NCI-H446 (cell line): ENCODE measurements around the gene SLC17A6.

Experiments
- DNase-seq, 2 experiments: peaks; one replicate each; lab custom pipeline; 2025; lab: John Stamatoyannopoulos, UW

The SLC17A6 gene

DNA sequence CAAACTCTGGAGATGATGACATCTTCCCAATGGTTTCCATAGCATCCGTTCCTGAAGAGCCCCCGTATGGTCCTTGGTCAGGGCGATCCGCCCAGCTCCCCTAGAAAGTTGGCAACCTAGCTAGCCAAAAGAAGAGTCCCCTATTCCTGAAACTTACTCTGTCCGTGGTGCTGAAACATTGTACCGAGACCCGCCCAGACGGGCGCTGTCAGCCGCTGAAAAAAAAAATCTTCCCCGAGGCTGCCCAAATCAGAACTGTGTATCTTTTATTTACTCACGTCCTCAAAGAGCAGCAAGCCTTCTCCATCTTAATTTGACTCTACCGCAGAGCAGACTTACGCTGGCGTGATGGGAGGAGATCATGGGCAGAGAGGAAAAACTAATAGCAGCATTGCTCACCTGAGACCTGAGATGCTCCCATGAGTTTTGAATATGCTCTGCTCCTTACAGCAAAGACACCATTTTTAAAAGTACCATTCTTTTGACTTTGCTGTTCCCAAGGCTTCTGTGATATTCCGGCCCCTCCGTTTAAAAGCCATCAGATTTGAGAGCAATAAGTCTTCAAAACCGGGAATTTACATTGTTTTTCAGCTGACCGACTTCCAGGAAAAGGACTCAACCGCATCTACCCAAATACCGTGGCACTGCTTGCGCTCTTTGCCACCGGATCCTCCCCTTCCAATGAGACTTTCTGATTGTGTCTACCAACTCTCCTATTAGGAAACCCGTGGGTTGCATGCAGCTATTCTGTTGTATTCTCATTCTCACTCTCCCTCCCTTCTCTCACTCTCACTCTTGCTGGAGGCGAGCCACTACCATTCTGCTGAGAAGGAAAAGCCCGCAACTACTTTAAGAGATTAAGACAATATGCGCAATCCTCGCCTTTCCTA is at the start of gene SLC17A6:
Gene SLC17A6 (plus strand): TSS at position 786 of the 890 bp plus-strand sequence. CDS start 153 bp downstream, outside the sequence.
- peak; percentile 69 to 84 for DNase-seq

DNA sequence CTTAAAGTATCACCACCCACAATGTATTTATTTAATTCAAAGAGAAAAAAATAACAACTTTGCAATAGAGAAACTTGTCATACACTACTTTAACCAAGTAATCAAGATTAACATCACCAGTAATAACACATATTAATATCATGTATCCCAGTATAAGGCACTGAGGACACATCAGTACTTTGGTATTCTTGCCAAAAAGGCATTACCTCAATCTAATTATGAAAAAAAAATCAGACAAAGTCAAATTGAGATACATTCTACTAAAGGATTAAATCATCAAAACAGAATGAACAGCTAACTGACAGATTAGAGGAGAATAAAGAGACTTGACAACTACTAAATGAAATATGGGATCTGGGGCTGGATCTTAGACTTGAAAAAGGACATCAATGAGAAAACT is 35.8 kb upstream of the SLC17A6 start:
- DNase-seq, result no peak

DNA sequence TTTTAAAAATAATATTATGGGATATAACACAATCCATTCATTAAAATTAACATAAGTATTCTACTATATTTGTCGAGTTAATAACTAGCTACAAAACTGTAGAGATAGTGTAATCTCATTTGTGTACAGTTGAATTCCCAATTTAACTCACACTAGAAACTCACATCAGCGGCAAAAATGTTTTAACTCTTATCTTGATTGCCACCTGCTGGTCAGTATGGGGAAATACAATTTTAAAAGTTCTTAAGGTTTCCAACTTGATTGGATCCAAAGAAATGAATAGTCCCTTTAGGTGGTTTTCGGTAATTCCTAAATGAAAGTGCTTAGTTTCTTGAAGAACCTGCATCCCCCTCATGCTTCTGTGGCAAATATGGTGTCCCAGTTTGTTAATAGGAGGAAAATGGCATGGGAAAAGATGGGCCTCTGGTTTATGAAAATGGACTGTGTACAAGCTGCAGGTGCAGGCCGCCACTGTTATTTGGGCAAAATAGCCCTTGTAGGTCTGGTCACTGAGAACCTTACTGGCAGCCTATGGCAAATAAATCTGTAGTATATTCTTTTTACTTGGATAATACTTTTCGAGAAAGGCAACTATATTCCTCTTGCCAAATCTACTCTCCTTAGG is 33.7 kb upstream of the SLC17A6 start:
- peak; percentile 57 to 75 for DNase-seq

DNA sequence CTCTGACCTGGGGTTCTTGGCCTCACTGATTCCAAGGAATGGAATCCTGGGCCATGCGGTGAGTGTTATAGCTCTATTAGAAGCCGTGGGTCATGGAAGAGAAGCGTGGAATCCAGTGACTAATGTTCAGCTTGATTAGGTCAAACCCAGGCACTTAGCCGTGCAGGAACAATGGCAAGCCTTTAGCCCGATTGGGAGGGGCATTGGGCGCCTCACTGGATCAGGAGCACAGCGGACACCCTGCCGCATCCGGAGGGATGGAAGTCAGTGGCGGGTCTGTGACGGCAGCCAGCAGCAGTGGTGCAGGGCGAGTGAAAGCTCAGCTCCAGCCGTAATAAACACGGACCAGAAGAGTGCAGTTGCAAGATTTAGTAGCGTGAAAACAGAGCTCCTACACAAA is 20.5 kb upstream of the SLC17A6 start:
- DNase-seq, result no peak

DNA sequence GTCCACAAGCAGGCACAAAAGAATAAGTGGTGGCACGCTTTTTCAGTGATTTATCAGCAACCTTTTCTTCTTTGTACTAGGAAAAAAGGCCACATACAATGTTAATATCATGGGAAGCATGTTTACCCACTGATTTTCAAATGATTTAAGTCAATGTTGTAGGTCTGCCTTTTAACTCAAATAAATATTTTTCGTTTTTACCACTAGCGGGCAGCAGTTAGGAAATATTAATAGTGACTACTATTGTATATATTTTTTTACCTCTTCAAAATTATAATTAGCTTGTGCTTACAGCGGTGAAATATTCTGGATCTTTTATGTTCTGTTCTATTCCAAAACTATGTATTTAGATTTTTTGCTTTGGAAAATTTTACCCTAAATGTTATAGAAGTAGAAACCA is 6.4 kb upstream of the SLC17A6 start:
- no peak for DNase-seq

DNA sequence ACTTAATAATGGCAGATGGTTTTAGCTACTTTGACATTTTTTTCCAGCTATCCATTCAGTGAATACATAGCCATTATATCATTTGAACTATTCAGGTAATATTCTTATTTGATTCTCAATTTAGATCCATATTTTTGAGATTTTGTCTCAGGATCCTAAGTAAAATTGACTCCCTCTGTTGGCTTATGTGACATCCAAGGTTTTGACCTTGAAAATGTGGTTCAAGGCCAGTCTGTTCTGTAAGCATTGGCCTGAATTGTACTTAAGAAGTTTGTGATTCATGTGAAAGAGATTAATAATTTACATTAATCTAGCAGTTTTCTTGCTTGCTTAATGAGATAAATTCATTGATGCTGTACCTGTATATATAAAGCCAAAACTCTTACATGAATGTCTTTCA is 1.6 kb upstream of the SLC17A6 start:
- no peak for DNase-seq

DNA sequence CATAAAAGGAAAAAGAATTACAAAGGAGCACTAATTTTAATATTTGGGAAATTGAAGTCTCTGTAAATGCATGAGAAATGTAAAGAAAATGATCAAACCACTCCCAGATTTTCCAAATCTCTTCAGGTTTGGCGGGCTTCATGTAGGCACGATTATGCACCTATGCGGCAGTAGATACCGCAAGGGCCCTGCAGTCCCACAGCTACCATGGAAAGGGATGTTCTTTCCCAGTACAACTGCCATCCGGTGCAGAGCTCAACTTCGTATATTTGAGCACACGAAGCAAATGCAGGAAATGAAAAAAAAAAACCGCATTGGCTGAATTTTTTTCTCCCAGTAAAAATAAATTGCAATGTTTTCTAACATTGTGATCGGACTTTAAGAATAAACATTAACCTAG is 1.4 kb downstream of the SLC17A6 start:
- peak in 1 of 2 experiments; percentile 59 for DNase-seq

DNA sequence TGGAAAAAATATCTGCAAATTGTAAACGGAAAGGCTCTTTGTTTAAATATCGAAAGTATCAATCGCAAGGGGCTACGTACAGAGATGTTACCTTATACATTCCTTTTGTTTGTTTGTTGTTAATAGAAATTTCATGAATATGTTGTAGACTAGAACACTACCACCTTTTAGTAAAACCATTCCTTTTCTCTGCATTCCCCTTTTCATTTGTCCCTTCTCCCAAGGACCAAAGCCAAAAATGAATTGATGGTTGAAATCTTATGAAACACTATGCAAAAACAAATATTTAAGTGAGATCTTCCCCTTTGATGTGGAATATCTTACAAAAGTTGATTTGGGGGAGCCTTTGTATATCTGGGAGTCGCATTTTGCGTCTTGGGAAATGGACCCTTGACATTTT is 2.1 kb downstream of the SLC17A6 start:
- no peak for DNase-seq

DNA sequence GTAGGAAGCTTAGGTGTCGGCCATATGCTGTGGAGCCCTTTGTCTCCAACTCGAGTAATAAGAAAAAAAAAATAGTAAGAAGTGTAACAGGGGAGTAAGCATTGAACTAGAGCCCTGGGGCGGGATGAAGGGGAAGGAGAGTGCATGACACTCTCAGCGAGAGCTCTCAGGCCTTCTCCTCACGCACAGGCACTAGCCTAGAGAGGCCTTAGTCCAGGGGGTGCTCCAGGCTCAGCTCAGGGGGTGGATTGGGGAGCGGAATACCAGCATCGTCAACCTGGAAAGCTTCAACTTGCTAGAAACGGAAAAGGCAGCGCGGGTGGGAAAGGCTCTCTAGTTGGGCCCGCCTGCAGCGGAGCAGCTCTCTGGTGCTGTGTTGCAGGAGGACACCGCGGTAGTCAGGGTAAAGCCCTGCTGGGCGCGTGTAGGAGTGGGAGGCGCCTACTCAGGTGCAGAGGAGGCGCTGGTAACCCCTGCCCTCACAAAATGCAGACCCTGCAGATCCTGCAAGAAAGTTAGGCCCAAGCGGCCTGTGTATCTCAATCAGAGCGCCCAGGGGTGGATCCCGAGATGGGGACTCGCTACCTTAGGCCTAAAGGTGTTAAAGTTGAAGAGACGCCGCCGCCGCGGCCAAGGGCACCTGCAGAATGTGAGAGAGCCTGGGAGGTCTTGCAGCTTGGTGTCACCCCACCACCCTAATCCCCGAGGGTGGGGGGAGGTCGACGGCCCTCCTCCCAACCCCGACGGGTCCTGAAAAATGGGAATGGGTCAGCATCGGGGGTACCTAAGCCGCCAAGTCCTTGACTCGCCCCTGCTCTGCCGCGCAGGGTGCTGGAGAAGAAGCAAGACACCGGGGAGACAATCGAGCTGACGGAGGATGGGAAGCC is 2.8 kb downstream of the SLC17A6 start:
- peak; percentile 63 to 75 for DNase-seq

DNA sequence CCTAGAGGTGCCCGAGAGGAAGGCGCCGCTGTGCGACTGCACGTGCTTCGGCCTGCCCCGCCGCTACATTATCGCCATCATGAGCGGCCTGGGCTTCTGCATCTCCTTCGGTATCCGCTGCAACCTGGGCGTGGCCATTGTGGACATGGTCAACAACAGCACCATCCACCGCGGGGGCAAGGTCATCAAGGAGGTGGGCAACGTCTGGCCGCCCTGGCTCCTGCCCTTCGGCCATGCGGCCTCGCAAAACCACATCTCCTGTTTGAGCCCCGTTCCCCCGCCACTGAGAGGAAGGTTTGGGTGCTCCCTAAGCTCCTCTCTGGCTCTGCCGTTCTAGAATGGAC is 3.4 kb downstream of the SLC17A6 start:
- DNase-seq, result peak in 1 of 2 experiments; percentile 38

DNA sequence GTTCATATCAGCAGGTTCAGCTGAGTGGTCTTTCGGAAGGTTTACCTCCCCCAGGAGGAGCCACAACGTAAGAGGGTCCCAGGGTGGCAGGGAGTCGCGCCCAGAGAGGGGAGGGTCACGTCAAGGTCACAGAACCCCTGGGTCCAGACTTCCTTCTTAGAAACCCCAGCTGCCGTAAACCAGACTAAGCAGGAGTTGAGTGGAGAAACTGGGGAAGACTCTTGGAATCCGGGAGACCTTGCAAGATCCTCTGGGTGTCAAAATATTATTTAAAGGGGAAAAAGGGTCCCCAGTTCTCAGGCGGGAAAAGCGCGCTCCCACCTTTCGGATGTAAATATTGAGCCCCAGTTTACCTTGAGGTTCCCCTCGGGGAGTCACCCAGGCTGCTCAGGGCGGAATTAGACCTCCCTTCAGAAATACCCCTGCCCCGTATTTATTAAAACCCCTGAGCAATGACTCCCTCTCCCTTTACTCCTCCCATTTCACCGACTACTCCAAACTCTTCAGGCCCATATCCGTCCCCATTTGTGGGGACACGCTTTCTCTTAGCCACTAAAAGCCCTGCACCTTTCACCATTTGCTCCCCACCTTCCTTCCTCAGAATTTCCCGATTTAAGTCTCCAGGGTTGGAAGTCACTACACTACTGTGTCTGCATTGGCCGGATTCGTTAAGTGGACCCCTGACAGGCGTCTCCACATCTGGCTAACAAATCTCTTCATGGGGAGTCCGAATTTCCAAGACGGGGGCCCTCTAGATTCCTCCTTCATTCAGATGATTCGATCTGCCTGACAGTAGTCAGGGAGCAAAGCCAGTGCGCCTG is 4.2 kb downstream of the SLC17A6 start:
- no peak for DNase-seq

DNA sequence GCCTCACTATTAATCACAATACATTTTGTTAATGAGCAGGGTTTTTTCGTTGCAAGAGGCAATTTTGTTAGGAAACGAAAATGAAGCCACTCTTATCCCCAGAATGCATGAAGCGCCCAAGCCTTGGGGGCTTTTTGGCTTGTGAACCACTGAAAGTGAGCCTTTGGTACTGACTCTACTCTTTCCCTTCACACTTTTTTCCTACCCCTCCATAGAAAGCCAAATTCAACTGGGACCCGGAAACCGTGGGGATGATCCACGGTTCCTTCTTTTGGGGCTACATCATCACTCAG is 4.8 kb downstream of the SLC17A6 start:
- no peak for DNase-seq

DNA sequence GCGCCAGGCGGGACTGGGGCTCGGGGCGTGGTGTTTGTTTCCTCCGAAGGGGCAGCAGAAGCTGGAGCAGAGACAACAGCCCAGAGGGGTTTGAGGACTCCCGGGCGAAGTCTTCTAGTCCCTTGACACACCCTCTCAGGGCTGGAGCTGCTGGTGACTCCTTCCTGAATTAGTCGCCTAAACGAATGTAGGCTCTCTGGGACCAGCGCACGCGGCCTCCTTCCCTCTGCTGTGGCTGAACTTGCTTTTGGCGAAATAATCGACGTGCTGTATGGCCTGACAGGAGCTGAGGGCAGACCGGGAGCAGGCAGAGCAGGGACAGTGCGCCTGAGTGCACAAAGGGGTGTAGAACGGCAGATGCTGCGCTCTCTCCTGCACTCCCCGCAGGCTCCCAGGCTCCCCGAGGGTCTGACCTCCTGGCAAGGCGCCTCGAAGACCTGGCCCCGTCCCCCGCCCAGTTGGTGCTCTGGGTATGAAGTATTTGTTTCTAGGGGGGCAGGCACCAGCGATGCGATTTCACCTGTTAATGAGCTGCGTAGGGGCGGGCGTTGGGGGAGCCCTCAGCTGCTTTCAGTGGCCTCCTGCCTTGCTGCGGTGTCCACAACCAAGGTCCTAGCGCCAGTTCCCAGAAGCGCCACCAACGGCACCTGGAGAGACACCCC is 5.3 kb downstream of the SLC17A6 start:
- DNase-seq, result peak in 1 of 2 experiments; percentile 48

DNA sequence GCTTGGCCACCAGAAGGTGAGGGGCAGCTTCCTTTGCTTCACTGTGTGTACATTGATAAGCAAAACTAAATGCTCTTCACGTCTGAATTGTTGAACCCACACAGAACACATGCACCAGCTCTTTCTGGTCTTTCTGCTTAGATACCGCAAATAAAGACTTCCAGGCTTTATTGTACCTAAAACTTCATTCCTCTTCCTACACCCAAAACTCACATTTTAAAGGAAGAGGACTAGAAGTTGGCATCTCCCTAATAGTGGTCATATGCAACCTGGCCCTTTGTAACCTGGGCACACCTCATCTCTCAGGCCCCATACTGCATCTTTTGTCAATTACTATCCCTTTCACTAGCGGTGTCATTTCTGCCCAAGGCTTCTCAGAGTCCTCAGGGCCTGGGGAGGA is 5.9 kb downstream of the SLC17A6 start:
- no peak for DNase-seq

DNA sequence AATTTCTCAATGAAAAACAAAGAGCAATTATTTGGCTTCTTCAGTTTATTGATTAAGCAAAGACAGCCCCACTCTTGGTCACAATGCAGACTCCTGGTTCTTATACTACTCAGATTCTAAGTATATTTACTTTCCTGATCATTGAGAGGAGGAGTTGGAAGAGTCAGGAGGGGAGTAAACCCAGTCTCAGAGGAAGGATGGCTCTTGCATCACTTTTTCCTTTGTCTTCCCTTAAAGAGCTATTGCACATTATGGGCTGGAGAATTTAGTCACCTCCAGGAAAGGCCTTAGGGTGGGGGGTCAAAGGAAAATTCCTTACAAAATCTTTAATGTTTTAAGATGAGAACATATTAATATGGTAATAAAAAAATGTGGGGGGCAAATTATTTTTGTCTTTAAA is 8.1 kb downstream of the SLC17A6 start:
- no peak for DNase-seq

DNA sequence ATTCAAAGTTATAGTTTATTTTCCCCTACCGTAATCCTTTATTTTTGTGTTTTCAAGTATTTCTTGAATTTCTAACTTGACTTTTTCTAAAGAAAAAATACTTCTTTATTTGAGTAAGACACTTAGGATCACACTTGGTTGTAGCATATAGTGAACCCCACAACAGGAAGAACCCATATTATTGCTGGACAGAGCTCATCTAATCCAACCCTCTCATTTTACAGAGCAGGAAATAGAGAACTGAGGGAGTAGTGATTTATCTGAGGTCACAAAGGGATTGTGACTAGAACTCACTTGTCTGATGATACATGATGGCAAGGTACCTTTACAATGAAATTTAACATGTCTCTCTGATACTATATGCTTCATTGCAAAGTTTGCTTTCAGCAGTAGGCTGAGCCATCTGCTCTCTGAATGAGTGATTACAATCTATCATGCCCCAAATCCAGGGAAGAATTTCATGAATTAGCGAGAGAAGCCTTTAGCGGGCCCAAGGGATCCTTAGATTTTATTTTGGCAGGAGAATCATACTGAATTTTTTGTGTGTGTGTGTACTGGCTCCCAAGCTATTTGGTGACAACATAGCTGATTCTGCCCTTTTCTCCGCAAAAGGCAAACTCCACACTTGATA is 9.8 kb downstream of the SLC17A6 start:
- peak; percentile 46 to 82 for DNase-seq

DNA sequence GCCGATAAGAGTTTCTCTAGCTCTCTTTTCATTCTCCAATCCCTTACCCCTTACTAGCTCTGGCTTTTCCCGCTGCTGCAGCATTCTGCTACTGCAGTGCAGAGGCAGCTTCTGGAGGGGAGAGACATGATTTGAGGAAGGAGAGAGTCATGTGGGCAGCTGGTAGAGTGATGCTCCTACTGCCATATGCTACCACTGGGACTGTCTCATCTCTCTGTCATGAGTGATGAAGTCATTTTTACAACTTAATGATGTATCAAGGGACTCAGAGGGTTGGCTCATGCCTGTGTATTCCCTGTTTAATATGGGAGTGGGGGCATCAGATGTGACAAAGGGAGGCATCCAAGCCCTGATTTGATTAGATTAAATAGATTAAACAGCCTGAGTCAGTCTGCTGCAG is 11.3 kb downstream of the SLC17A6 start:
- DNase-seq, result peak in 1 of 2 experiments; percentile 55

DNA sequence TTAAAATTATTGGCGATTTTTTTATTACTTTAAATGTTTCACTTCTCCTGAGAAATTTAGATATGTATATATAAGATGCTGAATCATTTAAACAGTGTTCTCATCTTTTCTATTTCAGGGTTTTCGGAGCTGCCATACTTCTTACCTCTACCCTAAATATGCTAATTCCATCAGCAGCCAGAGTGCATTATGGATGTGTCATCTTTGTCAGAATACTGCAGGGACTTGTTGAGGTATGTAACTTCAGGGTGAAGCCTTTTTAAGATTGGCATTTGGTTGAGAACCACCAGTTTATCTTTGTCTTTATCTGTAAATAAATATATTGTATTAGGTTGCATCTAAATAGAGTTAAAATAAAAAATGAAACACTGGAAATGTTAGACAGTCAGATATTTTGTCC is 21.1 kb downstream of the SLC17A6 start:
- DNase-seq, result no peak

DNA sequence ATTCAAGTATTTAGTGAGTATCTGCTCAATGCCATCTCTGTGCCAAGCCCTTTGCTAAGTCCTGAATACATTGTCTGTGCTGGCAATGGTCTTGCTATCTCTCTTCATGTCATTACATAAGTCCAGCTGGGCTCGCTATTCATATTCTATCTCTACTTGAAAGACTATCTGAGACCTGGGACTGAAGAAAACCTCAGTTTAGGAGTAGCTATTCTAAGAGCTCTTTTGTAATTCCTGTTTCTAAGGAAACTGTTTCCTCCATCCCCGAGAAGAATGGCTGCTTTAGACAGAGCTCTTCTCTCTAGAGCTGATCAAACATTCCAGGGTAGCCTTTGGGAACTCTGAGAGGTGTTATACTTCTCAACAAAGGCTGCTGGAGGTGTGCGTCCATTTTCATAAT is 33.0 kb downstream of the SLC17A6 start:
- DNase-seq, result no peak

DNA sequence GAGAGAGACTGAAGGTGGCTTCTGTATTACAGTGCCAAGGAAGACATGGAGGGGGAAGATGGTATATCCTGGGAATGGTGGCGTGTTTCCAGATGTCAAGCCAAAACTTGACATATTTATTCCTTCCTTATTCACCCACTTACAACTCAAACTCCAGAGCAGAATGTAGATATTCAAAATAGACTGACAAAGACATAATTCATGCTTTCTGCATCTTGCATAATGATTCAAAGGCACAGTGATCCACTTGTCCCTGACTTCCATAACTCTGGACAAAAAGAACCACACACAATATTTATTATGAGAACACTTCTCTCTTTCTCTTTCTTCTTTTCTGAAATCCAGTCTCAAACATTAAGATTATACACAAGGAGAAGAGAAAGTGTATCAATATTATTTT is 48.9 kb downstream of the SLC17A6 start:
- DNase-seq, result no peak
